HG03066 (cell line): ENCODE data around the gene CASK.
"Not testable (repeated sequence)": the region's sequence is repeated elsewhere in the genome, so short reads cannot be mapped to it uniquely, and the experiment has no call there.

ENCODE experiments used
- ATAC-seq: cut with Tn5 transposase; IDR thresholded peaks from one replicate; pipeline ENCODE4 v1.9.1; 2021; ENCODE audit warnings: low read depth; ENCODE audit not compliant: unreplicated experiment

CASK gene

GRCh38 chrX:41529221-41529620, 394.1 kb downstream of the CASK start:
- ATAC-seq: no peak

DNA sequence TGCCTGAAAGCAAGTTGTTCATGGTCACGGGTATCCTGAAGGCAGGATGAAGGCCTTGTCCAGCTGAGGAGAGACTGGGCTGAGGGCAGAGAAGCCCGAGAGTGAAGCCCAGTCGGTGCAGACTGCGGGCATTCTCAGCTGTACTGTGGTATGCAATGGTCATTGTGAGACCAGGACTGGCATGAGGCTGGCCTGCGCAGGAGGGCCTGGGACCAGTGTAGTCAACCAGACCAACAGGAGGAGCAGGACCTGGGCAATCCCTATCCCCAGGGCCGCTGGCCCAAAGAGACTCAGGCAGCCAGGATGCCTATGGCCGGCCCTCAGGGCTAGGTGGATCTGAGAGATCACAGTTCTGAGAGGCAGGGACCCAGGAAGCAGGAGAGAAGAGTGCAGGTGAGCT, 394.6 kb downstream of the CASK start:
- no peak for ATAC-seq

DNA sequence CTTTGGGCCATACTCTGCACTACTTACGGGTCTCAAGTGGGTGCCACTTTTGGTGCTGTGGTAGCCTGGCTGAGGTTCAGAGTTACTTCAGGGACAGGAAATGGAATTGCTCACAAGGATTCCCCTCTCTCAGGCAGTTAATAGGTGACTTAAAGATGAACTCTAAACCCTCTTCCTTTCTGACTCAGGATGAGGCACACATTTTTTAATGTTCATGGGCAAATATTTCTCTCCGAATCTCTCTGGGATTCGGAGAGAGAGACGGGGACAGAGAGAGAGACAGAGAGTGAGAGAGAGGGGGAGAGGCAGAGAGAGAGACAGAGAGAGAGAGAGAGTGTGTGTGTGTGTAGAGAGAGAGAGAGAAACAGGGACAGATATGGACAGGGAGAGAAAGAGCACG, 396.4 kb downstream of the CASK start:
- no peak for ATAC-seq

DNA sequence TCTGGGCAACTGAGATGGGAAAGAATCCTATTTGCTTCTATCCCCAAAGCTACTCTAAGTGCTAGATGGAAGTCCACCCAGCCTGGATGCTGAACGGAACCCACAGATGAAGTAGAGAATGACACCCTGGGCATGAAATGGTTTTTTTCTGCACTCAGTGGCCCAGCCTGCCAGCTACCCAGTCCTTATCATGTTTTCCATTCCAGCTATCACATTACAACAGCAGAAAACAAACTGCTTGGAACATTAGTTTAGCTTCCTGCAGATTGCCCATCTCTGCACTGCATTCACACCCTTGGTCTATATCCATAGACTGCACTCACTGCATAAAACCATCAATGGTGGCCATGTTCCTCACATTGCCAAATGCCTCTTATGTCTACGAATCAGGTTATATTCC, 397.1 kb downstream of the CASK start:
- no peak for ATAC-seq

DNA sequence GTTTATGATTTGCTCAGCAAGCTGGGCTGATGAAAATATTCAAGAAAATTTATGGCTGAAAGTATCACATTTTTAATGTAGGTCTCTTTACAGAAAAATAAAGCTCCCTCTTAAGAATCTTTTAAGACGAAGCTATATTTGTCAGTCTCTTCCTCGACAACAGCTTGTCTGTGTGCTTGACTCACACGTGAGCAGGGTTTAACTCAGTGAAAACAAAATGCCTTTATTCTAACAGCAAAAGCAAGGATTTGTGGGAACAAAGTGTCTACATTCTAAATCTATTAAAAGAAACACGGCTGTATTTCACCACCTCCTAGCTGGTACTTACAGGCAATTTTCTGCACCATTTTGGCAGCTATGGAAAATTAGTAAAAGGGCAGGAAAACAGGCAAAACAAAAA, 400.7 kb downstream of the CASK start:
- no peak for ATAC-seq

DNA sequence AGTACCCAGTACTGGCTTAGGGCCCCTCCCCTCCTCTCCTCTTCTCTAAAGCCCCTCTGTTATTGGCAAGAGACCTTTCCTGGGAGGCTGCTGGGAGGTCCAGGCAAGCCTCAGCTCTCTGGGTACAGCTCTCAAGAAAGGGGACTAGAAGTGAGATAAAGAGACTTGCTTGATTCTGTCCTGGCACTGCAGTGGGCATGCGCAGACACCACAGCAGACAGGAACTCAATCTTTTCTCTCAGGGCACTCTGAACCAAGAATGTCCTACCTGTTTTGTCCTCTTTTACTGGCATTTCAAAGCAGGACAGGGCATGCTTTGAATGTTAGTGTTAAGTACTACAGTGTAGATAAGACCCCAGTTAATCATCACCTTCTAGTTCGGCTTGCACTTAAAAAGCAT, 401.3 kb downstream of the CASK start:
- no peak for ATAC-seq

DNA sequence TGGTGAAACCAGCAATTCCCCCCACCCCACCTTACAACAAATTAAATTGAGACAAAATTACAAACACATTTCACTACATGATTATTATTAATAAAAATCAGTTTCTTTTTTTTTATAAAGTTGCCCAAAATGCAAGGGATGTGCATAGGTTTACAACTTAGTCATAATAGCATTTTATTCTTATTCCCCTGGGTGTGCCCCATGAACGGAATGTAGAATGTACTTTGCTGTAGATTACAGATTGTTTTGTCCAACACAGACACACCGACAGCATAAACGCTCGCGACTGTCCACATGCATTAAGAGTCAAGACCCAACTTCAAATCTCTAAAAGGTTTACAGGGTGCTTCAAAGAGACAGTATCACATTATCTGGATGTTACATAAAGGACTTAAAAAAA, 403.9 kb downstream of the CASK start:
- ATAC-seq: no peak

DNA sequence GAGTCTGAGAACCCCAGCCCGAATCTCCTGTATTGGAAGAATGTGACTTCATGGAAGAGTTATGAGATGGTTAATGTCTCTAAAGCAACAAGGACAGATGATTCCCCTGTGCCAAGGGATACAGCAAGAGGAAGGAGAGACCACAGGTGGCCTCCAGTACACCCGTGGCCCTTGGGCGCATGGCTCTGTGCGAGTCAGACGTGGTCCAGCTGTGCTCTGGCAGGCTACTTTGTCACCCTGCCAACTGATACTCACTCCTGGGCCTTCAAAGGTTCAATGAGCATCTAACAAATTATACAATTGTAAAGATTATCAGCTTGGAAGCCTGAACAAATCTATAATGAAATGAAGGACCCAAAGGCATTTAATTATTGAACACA, 404.5 kb downstream of the CASK start:
- no peak for ATAC-seq

GRCh38 chrX:41518127-41518840, 405.1 kb downstream of the CASK start:
- no peak for ATAC-seq

GRCh38 chrX:41516999-41517765, 406.2 kb downstream of the CASK start:
- ATAC-seq: no peak

DNA sequence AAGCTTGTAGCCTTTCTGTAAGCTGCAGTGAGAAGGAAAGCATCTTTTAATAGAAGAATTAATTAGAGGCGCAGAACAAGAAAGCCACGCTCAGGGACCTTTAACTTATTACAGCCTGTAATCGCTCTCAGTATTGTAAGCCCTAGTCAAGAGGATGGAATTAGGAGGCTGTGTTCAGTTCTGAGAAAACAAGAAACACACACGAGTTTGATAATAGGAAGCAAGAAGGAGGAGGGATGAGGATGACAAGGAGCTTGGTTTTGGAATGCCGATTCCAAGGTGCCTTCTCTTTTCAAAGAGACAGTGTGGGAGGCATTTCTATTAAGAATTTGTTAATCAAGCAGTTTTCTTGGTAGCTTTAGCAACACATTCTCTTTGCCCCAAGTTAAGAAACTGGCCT, 406.9 kb downstream of the CASK start:
- ATAC-seq: no peak

DNA sequence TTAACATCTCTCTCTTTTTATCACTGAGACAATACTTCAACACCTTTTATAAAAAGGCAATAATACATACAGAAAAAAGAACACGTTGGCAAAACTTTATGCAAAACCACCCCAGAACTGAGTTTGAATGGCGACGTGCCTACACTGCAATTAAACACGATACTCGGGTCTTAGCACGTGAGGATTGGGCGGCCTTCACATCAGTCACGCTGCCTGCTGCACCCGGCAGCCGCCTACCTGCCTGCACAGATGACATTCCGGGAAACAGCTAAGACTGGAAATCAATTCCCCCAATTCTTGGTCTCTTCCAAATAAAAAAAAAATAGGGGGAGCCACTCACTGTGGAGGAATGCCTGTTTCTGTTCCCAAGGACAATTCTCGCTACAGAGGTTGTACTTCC, 408.0 kb downstream of the CASK start:
- ATAC-seq: no peak

DNA sequence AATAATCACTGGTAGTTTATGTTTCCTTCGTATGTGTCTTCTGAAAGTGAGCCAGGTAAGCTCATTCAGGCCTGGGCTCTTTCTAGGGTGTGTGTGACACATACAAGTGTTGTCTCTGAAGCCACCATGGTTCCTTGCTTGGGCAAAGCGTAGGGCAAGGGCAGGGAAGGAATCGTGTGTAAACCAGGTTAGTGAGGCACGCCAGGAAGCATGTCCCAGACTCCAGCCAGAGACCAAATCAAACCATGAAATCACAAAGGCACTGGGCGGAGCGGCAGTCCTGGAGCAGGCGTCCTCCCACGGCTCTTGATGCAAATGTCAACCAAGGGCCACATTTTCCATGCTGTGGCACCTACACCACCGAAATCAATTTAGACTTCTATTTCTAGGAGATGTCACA, 409.2 kb downstream of the CASK start:
- ATAC-seq: no peak

DNA sequence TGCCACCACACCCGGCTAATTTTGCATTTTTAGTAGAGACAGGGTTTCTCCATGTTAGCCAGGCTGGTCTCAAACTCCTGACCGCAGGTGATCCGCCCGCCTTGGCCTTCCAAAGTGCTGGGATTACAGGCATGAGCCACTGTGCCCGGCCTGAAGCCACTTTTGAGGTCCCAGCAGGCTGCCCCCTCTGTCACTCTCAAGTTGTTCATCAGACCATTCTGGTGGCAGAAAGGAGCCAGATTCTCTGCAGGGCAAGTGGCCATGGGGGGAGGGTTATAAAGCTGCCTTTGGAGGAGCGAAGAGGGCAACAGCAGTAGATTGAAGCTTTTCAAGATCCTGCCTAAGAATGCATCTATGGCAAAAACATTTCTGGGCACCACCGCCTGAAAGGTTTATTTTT, 410.5 kb downstream of the CASK start:
- not testable (repeated sequence) for ATAC-seq

GRCh38 chrX:41512394-41512793, 411.0 kb downstream of the CASK start:
- ATAC-seq: peak; percentile 99

- ATAC-seq: no peak
These were observed 415.4 kb downstream of the CASK start for GRCh38 chrX:41507919-41508318.

- ATAC-seq: no peak
These were observed 421.4 kb downstream of the CASK start for GRCh38 chrX:41502004-41502403.

- no peak for ATAC-seq
These were observed 423.4 kb downstream of the CASK start for GRCh38 chrX:41499984-41500383.

- no peak for ATAC-seq
These were observed 424.2 kb downstream of the CASK start for GRCh38 chrX:41499195-41499594.

DNA sequence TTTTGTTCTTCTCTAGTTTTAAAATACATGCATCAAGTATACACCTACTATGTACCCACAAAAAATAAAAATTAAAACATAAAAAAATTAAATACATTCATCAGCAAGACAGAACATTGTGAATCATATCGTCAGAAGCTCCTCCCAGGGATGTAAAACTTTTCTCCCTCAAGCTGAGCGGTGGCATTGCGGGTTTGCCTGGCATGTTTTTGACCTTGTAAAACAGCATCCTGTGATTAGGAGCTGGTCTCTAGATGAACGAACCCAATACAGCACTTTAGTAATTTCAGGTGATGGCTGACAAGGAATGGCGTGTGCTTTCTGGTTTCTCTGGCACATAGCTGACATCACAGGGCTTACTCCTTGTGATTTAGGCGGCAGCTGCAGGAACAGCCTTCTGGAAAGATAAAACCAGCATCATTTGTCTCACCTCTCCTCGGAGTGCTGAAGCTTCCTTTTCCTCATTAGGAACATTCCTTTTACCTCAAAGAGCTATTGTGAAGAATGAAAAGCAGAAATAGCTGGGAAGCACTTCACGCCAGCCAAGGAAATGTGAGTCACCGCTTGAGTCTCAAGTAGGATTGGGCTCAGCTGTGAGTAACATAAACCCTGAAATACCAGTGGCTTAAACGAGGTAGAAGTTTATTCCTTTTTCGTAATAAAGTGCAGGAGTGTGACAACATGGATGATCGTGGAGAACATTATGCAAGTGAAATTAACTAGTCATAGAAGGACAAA, 431.9 kb downstream of the CASK start:
- ATAC-seq: no peak

GRCh38 chrX:41490446-41490845, 432.9 kb downstream of the CASK start:
- ATAC-seq: no peak
